HG03571 (cell line): ENCODE results near the gene GATAD2A.
"Not testable (repeated sequence)": the region's sequence is repeated elsewhere in the genome, so short reads cannot be mapped to it uniquely, and the experiment has no call there.

Source experiments
- ATAC-seq: cut with Tn5 transposase; IDR thresholded peaks from one replicate; pipeline ENCODE4 v1.9.1; 2021; ENCODE audit not compliant: unreplicated experiment

GATAD2A gene

GRCh38 chr19:19463348-19464117, 58.1 kb downstream of the GATAD2A start:
- ATAC-seq: no peak

- no peak for ATAC-seq
Measured at GRCh38 chr19:19464339-19465098, 59.0 kb downstream of the GATAD2A start.

- ATAC-seq: no peak
Measured at GRCh38 chr19:19465436-19466070, 60.1 kb downstream of the GATAD2A start.

GRCh38 chr19:19466201-19466600, 60.7 kb downstream of the GATAD2A start:
- ATAC-seq: no peak

GRCh38 chr19:19468424-19469050, 63.1 kb downstream of the GATAD2A start:
- no peak for ATAC-seq

GRCh38 chr19:19470579-19470978, 65.1 kb downstream of the GATAD2A start:
- ATAC-seq: no peak

GRCh38 chr19:19471682-19472081, 66.2 kb downstream of the GATAD2A start:
- no peak for ATAC-seq

DNA sequence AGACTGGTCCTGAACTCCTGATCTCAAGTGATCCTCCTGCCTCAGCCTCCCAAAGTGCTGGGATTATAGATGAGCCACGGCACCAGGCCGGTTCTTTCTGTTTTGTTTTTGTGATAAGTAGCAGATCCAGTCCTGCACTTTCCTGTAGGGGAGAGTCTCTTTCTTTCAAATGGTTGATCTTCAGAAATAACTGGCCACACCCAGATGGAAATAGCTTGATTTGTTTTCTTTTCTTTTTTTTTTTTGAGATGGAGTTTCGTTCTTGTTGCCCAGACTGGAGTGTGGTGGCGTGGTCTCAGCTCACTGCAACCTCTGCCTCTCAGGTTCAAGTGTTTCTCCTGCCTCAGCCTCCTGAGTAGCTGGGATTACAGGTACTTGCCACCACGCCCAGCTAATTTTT, 66.6 kb downstream of the GATAD2A start:
- not testable (repeated sequence) for ATAC-seq

DNA sequence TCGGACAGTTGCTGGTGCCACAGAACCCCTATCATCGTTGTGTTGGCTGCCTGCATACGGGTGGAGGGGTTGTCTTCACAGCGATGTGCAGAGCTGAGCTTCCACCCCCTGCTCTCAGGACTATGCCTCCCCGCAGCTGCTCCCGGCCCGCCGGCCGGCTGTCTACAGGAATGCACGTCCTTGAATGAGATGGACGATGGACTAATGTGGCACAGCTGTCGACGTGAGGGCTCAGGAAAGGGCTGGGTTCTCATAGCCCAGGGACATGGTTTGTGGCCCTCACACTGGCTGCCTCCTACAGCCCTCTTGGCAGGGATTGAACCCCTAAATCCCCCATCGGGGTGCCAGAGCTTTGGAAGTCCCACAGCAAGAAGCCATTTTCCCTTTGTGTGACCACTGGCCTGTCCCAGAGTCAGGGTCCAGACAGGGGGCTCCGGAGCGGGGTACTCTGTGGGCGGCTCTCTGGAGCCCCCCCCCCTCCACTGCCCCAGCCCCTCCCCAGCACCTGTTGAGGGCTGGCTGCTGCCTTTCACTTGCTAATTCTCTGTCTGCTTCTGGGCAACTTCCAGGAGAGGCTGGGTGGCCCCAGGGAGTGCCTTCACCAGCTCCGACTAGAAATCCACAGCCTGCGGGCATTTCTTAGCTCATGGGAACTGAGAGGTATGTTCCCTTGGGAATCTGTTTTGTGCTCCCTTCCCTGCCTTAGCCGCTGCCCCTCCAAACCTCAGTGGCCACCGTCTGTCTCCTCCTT, 69.7 kb downstream of the GATAD2A start:
- no peak for ATAC-seq

GRCh38 chr19:19475849-19476828, 70.7 kb downstream of the GATAD2A start:
- ATAC-seq: no peak

- no peak for ATAC-seq
Measured at GRCh38 chr19:19477705-19478383, 72.4 kb downstream of the GATAD2A start.

DNA sequence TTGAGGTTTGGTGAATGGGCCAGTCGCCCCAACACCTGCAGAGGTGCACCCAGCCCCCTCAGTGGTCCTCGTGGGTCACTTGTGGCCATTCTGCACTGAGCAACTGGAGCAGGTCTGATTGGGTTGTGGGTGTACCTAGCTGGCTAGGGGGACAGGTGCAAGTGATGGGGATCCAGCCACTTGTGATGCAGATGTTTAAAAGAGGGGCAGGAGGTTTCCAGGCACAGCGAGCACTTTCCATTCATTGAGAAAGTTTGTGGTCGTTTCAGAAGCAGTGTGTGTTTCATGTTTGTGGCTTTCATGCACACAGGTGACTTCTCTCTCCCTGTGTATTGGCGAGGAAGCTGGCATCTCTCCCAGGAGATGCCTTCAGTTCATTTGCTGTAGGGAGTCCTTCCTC, 75.2 kb downstream of the GATAD2A start:
- ATAC-seq: no peak

DNA sequence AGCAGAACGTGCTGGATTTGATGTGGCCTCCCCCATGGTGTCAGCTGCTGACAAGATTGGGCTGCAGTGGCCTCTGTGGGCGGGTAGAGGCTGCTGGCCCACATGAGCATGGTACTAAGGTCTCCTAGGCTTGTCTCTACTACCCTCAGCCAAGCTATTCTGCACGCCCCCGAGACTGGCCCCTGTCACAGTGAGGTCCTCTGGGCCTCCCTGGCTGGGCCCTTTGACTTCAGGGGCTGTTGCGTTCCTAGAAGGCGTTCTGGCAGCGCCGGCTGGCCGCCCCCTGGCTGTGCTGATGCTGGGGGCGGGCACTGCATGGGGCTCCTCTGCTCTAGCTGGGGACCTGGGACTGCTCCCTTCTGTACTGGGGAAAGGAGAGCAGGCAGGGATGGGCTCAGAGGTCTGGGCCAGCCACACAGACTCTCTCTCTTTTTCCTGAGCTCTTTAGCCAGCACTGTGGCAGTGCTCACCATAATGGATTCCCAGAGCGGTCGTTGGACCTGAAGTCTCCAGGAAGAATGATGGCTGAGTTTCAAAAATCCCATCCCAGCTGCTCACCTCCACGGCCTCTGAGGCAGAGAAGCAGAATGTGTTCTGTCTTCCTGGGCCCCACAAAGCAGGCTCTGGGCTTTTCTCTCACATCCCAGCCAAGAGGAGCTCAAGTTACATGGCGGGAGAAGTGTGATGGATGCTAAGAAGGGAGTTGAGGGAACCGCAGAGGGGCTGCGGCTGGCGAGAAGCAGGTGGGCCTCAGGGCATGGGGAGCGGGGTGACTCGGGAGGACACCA, 77.5 kb downstream of the GATAD2A start:
- ATAC-seq: no peak

GRCh38 chr19:19485161-19485997, 79.9 kb downstream of the GATAD2A start:
- no peak for ATAC-seq

GRCh38 chr19:19485998-19486290, 80.5 kb downstream of the GATAD2A start:
- no peak for ATAC-seq

DNA sequence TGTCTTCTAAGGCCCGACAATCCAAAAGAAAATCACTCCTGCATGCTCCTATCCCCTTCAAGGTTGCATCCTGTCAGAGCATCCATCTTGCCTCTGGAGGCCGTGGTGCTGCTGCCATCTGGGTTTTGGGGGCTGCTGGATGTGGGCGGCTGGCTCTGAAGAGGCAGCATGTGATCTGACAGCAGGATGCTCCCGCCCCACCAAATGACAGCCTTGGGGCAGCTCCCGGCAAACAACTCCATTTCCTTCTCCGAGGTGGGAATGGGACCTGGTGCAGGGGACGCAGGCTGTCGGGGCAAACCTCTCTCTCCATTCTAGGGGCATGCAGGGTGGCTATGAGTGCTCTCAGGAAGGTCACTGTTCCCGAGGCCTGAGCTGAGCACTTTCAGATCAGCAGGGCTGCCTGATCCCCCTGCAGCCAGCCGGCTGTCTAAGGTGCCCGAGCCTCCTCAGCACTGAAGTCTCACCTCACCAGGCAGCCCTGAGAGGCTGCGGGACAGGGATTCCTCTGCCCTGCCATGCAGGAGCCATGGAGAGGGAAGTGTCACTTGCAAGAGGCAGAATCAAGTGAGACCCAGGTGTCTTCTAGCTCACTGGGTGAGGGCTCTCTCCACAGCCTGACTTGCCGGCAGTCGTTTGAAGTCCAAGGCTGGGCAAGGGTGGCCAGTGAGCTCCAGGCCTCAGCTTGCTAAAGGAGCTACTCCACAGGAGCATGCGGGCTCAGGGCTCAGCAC, 81.0 kb downstream of the GATAD2A start:
- no peak for ATAC-seq
